SH-SY5Y (cell line): Measurements from ENCODE around the gene GPX1.

Experiments used
- GATA2 ChIP-seq: IDR thresholded peaks from 2 replicates; pipeline ENCODE4 v1.6.1; 2011; ENCODE audit warnings: mild to moderate bottlenecking, low read depth, low read length
- GATA3 ChIP-seq: IDR thresholded peaks from 2 replicates; pipeline ENCODE4 v1.6.1; 2011; ENCODE audit warnings: low read depth, mild to moderate bottlenecking, low read length, moderate library complexity

- no peak for TF ChIP-seq GATA2
- no peak for TF ChIP-seq GATA3
These were observed 5.9 kb downstream of the GPX1 start for GRCh38 chr3:49352281-49352680.
